Gastroesophageal sphincter (tissue), 3 donors: ENCODE data around the gene CD6.

Experiments
- EP300 ChIP-seq: sonication (generic); formaldehyde crosslinking; IDR thresholded peaks from one replicate; pipeline ENCODE4 v1.6.1; 2017; ENCODE audit warnings: antibody characterized with exemption, mild to moderate bottlenecking
- POLR2A ChIP-seq, 2 donors: fragments of 450-650 bp; IDR thresholded peaks; one replicate each; pipeline ENCODE4 v1.6.1; 2017; ENCODE audit warnings: antibody characterized with exemption in 2 of 2, mild to moderate bottlenecking in 2 of 2, moderate library complexity in 1 of 2
- POLR2AphosphoS5 ChIP-seq: sonication (generic); formaldehyde crosslinking; IDR thresholded peaks from one replicate; pipeline ENCODE4 v1.6.1; 2017; ENCODE audit warnings: antibody characterized with exemption
- TF ChIP-seq, protein P1 (sequence below), 4 experiments: fragments of 200-600 bp in 2 of 4; fragments of 450-650 bp in 2 of 4; sonication (generic) in 1 of 4; IDR thresholded peaks; one replicate each; pipeline ENCODE4 v1.5.1; 2017 to 2019; ENCODE audit warnings: antibody characterized with exemption in 4 of 4, mild to moderate bottlenecking in 2 of 4, moderate library complexity in 2 of 4

DNA sequence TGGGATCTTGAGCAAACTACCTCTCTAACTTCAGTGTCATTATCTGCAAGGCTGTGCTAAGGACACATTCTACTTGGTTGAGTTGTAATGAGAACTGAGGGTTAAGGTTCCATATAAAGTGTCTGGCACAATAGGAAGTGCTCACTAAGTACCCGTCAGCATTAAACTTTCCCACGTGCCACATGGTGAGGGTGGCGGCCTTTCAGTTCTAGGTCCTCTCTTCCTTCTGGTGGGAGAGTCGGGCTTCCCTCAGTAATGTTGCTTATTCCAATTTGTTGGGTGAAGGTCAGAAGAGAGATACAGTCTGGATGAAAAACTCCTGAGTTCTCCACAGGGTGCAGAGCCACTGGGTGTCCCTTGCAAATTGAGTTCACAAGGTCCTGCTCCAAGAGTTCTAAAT lies 4.6 kb upstream of the CD6 start:
- TF ChIP-seq EP300 (no peak), POLR2A (IDR thresholded peaks at IDR 0.05) (no peak), POLR2AphosphoS5 (no peak)
- TF ChIP-seq, protein P1, sequence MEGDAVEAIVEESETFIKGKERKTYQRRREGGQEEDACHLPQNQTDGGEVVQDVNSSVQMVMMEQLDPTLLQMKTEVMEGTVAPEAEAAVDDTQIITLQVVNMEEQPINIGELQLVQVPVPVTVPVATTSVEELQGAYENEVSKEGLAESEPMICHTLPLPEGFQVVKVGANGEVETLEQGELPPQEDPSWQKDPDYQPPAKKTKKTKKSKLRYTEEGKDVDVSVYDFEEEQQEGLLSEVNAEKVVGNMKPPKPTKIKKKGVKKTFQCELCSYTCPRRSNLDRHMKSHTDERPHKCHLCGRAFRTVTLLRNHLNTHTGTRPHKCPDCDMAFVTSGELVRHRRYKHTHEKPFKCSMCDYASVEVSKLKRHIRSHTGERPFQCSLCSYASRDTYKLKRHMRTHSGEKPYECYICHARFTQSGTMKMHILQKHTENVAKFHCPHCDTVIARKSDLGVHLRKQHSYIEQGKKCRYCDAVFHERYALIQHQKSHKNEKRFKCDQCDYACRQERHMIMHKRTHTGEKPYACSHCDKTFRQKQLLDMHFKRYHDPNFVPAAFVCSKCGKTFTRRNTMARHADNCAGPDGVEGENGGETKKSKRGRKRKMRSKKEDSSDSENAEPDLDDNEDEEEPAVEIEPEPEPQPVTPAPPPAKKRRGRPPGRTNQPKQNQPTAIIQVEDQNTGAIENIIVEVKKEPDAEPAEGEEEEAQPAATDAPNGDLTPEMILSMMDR (IDR thresholded peaks at IDR 0.05) = no peak
